HG02870 (cell line): ENCODE data around the gene MBD3L2.
"Not testable (repeated sequence)": the region's sequence is repeated elsewhere in the genome, so short reads cannot be mapped to it uniquely, and the experiment has no call there.

ENCODE experiments used
- ATAC-seq: cut with Tn5 transposase; IDR thresholded peaks from one replicate; pipeline ENCODE4 v1.9.1; 2021; ENCODE audit warnings: mild to moderate bottlenecking, moderate library complexity; ENCODE audit not compliant: unreplicated experiment

MBD3L2 gene

GRCh38 chr19:7049021-7049420, at the start of gene MBD3L2:
Gene MBD3L2, plus strand, starts transcription at chr19:7049321. Its CDS starts 53 bp downstream, at chr19:7049374.
- ATAC-seq, result not testable (repeated sequence)

DNA sequence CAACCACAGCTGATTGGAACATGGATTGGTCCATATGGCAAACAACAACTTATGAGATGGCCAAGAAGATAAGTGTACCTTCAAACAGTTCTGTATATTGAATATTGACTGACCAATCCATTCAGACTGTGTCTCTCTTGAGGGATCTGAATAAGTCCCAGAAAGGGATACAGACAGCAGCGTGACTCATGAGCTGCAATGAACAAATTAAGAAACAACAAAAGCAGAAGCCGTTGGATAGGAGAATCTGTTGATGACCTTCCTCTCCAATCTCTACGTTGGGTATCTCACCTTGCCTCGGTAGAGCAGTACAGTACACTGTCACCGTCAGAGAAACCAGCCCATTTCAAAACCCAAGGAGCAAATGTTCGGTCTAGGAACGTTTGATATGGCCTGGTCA, 49.2 kb upstream of the MBD3L2 start:
- ATAC-seq, result no peak

DNA sequence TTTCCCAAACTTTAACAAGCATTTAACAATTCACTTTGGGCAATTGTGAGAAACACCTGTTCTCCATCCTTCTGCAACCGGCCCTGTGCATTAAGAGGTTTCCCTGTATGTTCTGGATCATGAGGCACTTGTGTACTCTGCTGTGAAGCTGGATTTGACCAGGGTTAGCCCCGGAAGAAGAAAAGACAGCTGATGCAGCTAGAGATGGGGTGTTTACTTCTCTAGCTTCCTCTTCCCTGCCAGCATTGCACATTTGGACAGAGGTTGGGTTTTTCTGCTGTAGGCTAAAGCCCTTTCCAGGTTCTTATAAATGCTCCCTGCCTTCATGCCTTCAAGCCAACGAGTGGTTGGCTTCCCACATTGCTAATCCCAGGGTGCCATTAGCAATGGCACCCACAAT, 48.8 kb upstream of the MBD3L2 start:
- no peak for ATAC-seq

- ATAC-seq, result no peak
Observed at GRCh38 chr19:7000816-7001215, 48.3 kb upstream of the MBD3L2 start.

DNA sequence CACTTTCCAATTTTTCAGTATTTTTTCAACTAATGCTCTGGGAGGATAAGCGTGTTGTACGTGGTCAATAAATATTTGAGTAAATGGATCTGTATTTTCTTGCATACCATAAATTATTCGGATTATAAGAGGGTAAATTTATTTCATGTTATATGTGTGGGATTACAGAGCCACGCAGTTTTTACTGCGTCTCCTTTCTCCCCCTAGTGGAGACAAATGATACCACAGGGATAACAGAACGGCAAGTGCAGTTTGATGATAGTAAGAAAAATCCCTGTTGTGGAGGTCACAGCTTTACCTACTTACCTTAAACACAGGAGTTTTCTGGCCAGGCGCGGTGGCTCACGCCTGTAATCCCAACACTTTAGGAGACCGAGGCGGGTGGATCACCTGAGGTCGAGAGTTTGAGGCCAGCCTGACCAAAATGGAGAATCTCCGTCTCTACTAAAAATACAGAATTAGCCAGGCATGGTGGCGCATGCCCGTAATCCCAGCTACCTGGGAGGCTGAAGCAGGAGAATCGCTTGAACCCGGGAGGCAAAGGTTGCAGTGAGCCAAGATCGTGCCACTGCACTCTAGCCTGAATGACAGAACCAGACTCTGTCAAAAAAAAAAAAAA, 44.7 kb upstream of the MBD3L2 start:
- no peak for ATAC-seq

GRCh38 chr19:7006135-7006704, 42.9 kb upstream of the MBD3L2 start:
- no peak for ATAC-seq

GRCh38 chr19:7007859-7008258, 41.3 kb upstream of the MBD3L2 start:
- ATAC-seq, result no peak

DNA sequence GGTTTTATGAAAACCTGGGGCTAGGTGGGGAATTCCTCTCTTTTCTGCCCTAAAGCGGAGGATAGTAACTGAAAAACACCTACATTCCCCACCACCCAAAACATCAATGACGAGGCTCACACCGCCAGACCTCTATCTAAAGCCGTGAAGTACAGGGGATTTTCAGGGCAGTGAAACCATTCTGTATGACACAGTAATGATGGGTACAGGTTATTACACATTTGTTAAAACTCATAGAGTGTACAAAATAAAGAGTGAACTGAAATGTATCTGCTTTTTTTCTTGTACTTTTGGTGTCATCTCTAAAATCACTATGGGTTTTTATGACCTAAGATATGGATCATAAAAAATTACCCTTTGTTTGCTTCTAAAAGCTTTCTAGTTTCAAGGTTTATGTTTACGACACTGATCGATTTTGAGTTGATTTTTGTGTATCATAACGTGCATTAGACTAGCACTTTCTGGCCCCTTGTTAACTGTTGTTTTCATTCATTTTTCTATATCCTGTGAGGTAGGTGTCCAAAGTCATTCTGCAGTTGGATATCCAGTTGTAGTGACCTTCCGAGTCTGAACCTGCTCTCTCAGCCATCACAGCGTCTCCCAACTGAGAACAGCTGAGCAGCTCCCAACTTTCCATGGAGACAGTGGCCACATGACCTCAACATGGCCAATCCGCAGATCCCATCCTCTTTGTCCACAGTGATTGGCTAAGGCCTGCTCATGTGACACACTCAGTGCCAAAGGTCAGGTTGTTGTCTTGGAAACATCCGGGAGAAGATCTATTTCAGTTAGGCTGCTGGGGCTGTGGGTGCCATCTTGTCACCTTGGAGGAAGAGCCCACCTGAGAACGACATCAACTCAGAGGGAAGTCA, 38.2 kb upstream of the MBD3L2 start:
- no peak for ATAC-seq

- no peak for ATAC-seq
Observed at GRCh38 chr19:7013678-7014077, 35.4 kb upstream of the MBD3L2 start.

GRCh38 chr19:7018828-7019227, 30.3 kb upstream of the MBD3L2 start:
- no peak for ATAC-seq

DNA sequence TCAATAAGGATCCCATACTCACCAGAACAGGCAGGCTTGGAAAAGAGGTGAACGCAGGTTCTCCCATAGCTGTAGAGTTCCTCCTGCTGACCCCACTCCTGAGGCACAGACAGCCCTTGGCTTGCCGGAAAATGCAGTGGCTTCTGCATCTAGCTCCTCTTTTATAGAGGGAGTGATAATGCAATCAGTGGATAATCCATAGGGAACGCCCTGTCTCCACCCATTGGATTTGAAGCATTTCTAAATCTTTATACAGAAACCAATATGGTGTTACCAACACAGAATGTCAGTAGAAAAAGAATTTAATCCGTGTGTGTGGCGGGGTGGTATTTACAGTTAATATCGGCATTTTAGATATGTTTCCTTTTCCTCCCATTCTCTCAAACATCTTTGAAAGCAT, 27.8 kb upstream of the MBD3L2 start, which contains the start of gene MBD3L2B:
Gene MBD3L2B (minus strand): TSS at position 101 of the 400 bp plus-strand sequence. CDS start 34 bp downstream, at position 67.
- ATAC-seq, result not testable (repeated sequence)

- not testable (repeated sequence) for ATAC-seq
Observed at GRCh38 chr19:7028790-7029189, 20.3 kb upstream of the MBD3L2 start.

DNA sequence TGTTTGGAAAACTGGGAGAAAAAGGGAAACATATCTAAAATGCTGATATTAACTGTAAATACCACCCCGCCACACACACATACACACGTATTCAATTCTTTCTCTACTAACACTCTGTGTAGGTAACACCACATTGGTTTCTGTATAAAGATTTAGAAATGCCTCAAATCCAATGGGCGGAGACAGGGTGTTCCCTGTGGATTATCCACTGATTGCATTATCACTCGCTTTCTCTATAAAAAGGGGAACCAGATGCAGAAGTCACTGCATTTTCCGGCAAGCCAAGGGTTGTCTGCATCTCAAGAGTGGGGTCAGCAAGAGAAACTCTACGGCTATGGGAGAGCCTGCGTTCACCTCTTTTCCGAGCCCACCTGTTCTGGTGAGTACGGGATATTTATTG, 18.8 kb upstream of the MBD3L2 start, which contains the start of gene MBD3L5:
Gene MBD3L5 (plus strand): TSS at position 301 of the 400 bp plus-strand sequence. CDS start 34 bp downstream, at position 335.
- not testable (repeated sequence) for ATAC-seq

- ATAC-seq, result not testable (repeated sequence)
Observed at GRCh38 chr19:7040079-7040478, 9.0 kb upstream of the MBD3L2 start, which contains the start of gene MBD3L4. Gene MBD3L4, minus strand, starts transcription at chr19:7040179. Its CDS starts 35 bp downstream, at chr19:7040144.

DNA sequence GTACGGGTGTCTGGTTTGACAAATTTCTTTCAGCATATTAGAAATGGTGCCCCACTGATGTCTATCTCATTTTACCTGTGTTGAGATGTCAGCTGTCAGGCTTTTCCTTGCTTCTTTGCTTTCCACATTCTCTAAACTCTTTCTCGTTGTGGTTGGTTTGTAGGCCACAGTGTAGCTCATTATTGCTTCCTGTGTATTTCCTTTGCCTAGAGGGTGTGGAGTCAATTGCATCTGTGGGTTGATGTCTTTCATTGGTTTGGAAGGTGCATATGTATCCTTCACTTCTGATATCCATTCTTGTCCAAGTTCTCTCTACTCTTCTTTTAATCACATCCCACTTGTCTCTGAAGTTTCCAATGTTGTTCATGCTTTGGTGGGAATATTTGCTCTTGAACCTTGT, 7.6 kb upstream of the MBD3L2 start:
- ATAC-seq, result not testable (repeated sequence)

DNA sequence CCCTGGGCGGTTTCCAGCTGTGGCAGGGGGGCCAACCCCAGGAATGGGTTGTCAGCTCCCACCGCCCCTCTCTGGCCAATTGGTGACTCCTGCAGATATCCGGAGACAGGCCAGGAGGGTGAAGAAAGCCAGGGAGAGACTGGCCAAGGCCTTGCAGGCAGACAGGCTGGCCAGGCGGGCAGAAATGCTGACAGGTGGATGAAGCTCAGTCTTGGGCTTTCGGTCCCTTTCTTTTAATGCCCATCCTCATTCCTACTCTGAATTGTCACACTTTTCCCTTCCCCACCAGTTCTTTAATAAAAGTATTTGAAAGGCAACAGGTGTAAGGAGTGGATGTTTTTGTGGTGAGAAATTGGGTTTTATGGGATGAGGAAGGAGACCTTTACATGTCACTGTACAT, 2.3 kb downstream of the MBD3L2 start:
- ATAC-seq, result not testable (repeated sequence)

DNA sequence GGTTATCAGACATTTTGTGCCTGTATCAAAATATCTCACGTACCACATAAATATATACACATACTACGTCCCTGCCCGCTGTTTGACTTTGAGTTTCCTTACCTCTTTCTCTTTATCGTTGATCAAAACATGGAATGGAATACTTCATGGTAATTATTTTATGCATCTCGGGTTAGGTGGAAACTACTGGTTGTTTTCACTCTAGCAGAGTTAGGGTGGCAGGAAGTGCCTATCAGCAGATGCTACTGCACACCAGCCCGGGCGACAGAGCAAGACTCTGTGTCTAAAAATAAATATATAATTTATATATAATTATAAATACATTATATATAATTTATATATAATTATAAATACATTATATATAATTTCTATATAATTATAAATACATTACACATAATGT, 3.8 kb downstream of the MBD3L2 start:
- ATAC-seq, result not testable (repeated sequence)

- ATAC-seq, result not testable (repeated sequence)
Observed at GRCh38 chr19:7054635-7055368, 5.7 kb downstream of the MBD3L2 start.

DNA sequence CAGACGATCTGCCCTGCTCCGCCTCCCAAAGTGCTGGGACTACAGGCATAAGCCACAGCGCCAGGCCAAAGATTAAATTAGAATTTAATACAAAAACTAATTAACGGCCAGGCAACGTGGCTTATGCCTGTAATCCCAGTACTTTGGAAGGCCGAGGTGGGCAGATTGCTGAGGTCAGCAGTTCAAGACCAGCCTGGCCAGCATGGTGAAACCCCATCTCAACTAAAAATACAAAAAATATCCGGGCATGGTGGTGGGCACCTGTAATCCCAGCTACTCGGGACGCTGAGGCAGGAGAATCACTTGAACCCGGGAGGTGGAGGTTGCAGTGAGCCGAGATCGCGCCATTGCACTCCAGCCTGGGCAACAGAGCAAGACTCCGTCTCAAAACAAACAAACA, 6.6 kb downstream of the MBD3L2 start:
- ATAC-seq, result not testable (repeated sequence)

- not testable (repeated sequence) for ATAC-seq
Observed at GRCh38 chr19:7056371-7056770, 7.2 kb downstream of the MBD3L2 start.

DNA sequence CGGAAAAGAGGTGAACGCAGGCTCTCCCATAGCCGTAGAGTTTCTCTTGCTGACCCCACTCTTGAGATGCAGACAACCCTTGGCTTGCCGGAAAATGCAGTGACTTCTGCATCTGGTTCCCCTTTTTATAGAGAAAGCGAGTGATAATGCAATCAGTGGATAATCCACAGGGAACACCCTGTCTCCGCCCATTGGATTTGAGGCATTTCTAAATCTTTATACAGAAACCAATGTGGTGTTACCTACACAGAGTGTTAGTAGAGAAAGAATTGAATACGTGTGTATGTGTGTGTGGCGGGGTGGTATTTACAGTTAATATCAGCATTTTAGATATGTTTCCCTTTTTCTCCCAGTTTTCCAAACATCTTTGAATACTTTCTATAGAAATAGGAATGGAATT, 9.5 kb downstream of the MBD3L2 start, which contains the start of gene MBD3L3:
Gene MBD3L3 (minus strand): TSS at position 101 of the 400 bp plus-strand sequence. CDS start 71 bp downstream, at position 30.
- not testable (repeated sequence) for ATAC-seq
